GM12878 (cell line): ENCODE results near the gene SPOCK1. TPM values are rescaled to one million over a fixed set of nuclear protein-coding genes. Genes with fewer than 3 reads are reported as not detected.

Experiments
- ATAC-seq: fragments of 200-7000 bp; cut with Tn5 transposase; 3 replicates; pipeline ENCODE4 v1.9.1; 2020; ENCODE audit warnings: mild to moderate bottlenecking, moderate library complexity
- BruUV-seq: library from RNA; stranded (reverse); fragments of 400-500 nt; replicated peaks from 2 replicates; lab custom pipeline; 2021; lab: Mats Ljungman, UMichigan
- CTCF ChIA-PET: fragments of 300-600 bp; sonication (Branson Sonifier 250); formaldehyde crosslinking; extraction: SDS; loops from one replicate; lab custom pipeline; 2021; ENCODE audit warnings: inconsistent platforms; lab: Yijun Ruan, JAX
- POLR2A ChIA-PET: fragments of 350-600 bp; formaldehyde crosslinking; extraction: SDS; loops from one replicate; lab custom pipeline; 2021; ENCODE audit warnings: inconsistent platforms; lab: Charles Lee
- RAD21 ChIA-PET: fragments of 300-600 bp; sonication (Branson Sonifier 250); formaldehyde crosslinking; loops from one replicate; lab custom pipeline; 2023; ENCODE audit warnings: antibody characterized with exemption; ENCODE audit not compliant: unreplicated experiment; lab: Charles Lee
- SMC1A ChIA-PET: fragments of 300-600 bp; sonication (Branson Sonifier 250); formaldehyde crosslinking; loops from one replicate; lab custom pipeline; 2023; ENCODE audit not compliant: unreplicated experiment, uncharacterized antibody; lab: Charles Lee
- DNase-seq: peaks from one replicate; pipeline ENCODE4 v3.0.0-alpha.2; 2011; ENCODE audit warnings: low read depth, low spot score
- FAIRE-seq: peaks from 3 replicates; lab custom pipeline; 2011; peaks lifted over from hg19 to GRCh38; lab: Jason Lieb, UNC
- H2AFZ ChIP-seq: 2 replicates; pipeline ENCODE4 v1.6.0; 2011; ENCODE audit warnings: low read depth, low read length, control low read depth; ENCODE audit not compliant: control insufficient read depth
- H3K27ac ChIP-seq: 2 replicates; pipeline ENCODE4 v1.5.1; 2011; ENCODE audit warnings: control low read depth; ENCODE audit not compliant: control insufficient read depth, insufficient read depth
- H3K27me3 ChIP-seq, 2 experiments: replicated peaks in 1 of 2; 2 replicates each; pipeline versions ENCODE4 v1.6.0 to v1.6.1; 2011; ENCODE audit warnings: low read length in 1 of 2; ENCODE audit not compliant: control insufficient read depth in 2 of 2, insufficient read depth in 2 of 2
- H3K36me3 ChIP-seq, 2 experiments: 2 replicates each; pipeline ENCODE4 v1.5.1; 2011; ENCODE audit warnings: low read length in 1 of 2; ENCODE audit not compliant: control insufficient read depth in 2 of 2, insufficient read depth in 2 of 2
- H3K4me1 ChIP-seq: 2 replicates; pipeline ENCODE4 v1.6.1; 2011; ENCODE audit warnings: mild to moderate bottlenecking, low read length, moderate library complexity, mixed read lengths; ENCODE audit not compliant: control insufficient read depth, insufficient read depth
- H3K4me2 ChIP-seq: 2 replicates; pipeline ENCODE4 v1.6.0; 2011; ENCODE audit warnings: control low read depth; ENCODE audit not compliant: control insufficient read depth, insufficient read depth
- H3K4me3 ChIP-seq: fragments of 200-600 bp; sonication (generic); 2 replicates; pipeline ENCODE4 v1.5.1; 2016
- H3K79me2 ChIP-seq: 2 replicates; pipeline ENCODE4 v1.6.0; 2011; ENCODE audit warnings: low read length; ENCODE audit not compliant: control insufficient read depth, insufficient read depth
- H3K9ac ChIP-seq: 2 replicates; pipeline ENCODE4 v1.8.0; 2011; ENCODE audit warnings: low read length, control low read depth, mixed read lengths; ENCODE audit not compliant: control insufficient read depth, insufficient read depth
- H3K9me3 ChIP-seq: replicated peaks from 3 replicates; pipeline ENCODE4 v1.5.1; 2011; ENCODE audit warnings: mild to moderate bottlenecking, low read length; ENCODE audit not compliant: control insufficient read depth, insufficient read depth
- H4K20me1 ChIP-seq: 2 replicates; pipeline ENCODE4 v1.6.0; 2011; ENCODE audit not compliant: control insufficient read depth, insufficient read depth
- ATF7 ChIP-seq: fragments of 450-650 bp; IDR thresholded peaks from 2 replicates; pipeline ENCODE4 v1.6.1; 2016; ENCODE audit warnings: low read depth, mild to moderate bottlenecking
- CHD1 ChIP-seq: IDR thresholded peaks from 2 replicates; pipeline ENCODE4 v1.6.1; 2012; ENCODE audit warnings: low read depth, low read length, improper control_type of control experiment
- ETV6 ChIP-seq, 2 experiments: fragments of 450-650 bp in 1 of 2; IDR thresholded peaks in 1 of 2; conservative IDR thresholded peaks in 1 of 2; 2 replicates each; pipeline ENCODE4 v1.6.1; 2014; ENCODE audit warnings: antibody characterized with exemption in 1 of 2, borderline replicate concordance in 1 of 2, low read depth in 1 of 2, mild to moderate bottlenecking in 1 of 2, moderate library complexity in 1 of 2
- FOS ChIP-seq: IDR thresholded peaks from 3 replicates; pipeline ENCODE4 v1.6.1; 2011; ENCODE audit warnings: borderline replicate concordance; ENCODE audit not compliant: insufficient read length; ENCODE audit errors: extremely low read depth
- IKZF2 ChIP-seq, 2 experiments: fragments of 450-650 bp; IDR thresholded peaks; 2 replicates each; pipeline ENCODE4 v1.6.1; 2017; ENCODE audit warnings: mild to moderate bottlenecking in 2 of 2, moderate library complexity in 2 of 2
- JUND ChIP-seq: IDR thresholded peaks from 2 replicates; pipeline ENCODE4 v1.6.1; 2012; ENCODE audit warnings: low read depth, mild to moderate bottlenecking, low read length, improper control_type of control experiment, moderate library complexity
- MXI1 ChIP-seq: fragments of 150-350 bp; IDR thresholded peaks from 2 replicates; pipeline ENCODE4 v1.6.1; 2011; ENCODE audit warnings: low read depth, mild to moderate bottlenecking, inconsistent platforms, low read length, improper control_type of control experiment
- NFIC ChIP-seq: IDR thresholded peaks from 2 replicates; pipeline ENCODE4 v1.6.1; 2012; ENCODE audit warnings: low read depth, mild to moderate bottlenecking, inconsistent platforms, low read length, moderate library complexity
- NFXL1 ChIP-seq: fragments of 450-650 bp; IDR thresholded peaks from 2 replicates; pipeline ENCODE4 v1.6.1; 2017; ENCODE audit warnings: antibody characterized with exemption, mild to moderate bottlenecking, borderline replicate concordance
- PAX5 ChIP-seq: IDR thresholded peaks from 2 replicates; pipeline ENCODE4 v1.6.1; 2011; ENCODE audit warnings: low read depth, low read length, borderline replicate concordance
- RB1 ChIP-seq: fragments of 450-650 bp; formaldehyde crosslinking; IDR thresholded peaks from 2 replicates; pipeline ENCODE4 v1.6.1; 2017; ENCODE audit warnings: mild to moderate bottlenecking, borderline replicate concordance
- STAT3 ChIP-seq: IDR thresholded peaks from 2 replicates; pipeline ENCODE4 v1.6.1; 2011; ENCODE audit warnings: low read depth, low read length, improper control_type of control experiment
- TAF1 ChIP-seq: IDR thresholded peaks from 2 replicates; pipeline ENCODE4 v1.6.1; 2011; ENCODE audit warnings: mild to moderate bottlenecking, low read depth, low read length, borderline replicate concordance
- TBL1XR1 ChIP-seq: IDR thresholded peaks from 2 replicates; pipeline ENCODE4 v1.6.1; 2012; ENCODE audit warnings: low read depth, low read length, improper control_type of control experiment
- YBX1 ChIP-seq: fragments of 450-650 bp; IDR thresholded peaks from 2 replicates; pipeline ENCODE4 v1.6.1; 2016; ENCODE audit warnings: antibody characterized with exemption
- ZBED1 ChIP-seq: IDR thresholded peaks from 2 replicates; pipeline ENCODE4 v1.6.1; 2016; ENCODE audit warnings: borderline replicate concordance
- ZZZ3 ChIP-seq: IDR thresholded peaks from 2 replicates; pipeline ENCODE4 v1.6.1; 2011; ENCODE audit warnings: low read depth; ENCODE audit not compliant: control insufficient read depth, insufficient read length
- WGBS: methylation state at CpG from one replicate; pipeline ENCODE4 v1.1.6; 2016; ENCODE audit warnings: low lambda C conversion rate; ENCODE audit not compliant: insufficient replicate concordance, insufficient coverage; ENCODE audit errors: missing lambda C conversion rate; 5-methylcytosine and 5-hydroxymethylcytosine counted together
- in situ Hi-C: fragments of 300-500 bp; cut with MboI; formaldehyde crosslinking; loops from 9 replicates; pipeline ENCODE4 v1.14.3; 2018; ENCODE audit warnings: mixed read lengths
- intact Hi-C: fragments of 100-400 bp; cut with micrococcal nuclease; formaldehyde crosslinking; loops from one replicate; pipeline ENCODE4 v1.14.2; 2022; ENCODE audit not compliant: unreplicated experiment
- polyA plus RNA-seq, 11 experiments: library from polyadenylated mRNA; depleted of rRNA in 4 of 11; unstranded in 6 of 11; stranded (reverse) in 5 of 11; fragments of >200 nt; fragmentation: Nextera tagmentation in 4 of 11; fragmentation: Illumina TruSeq in 1 of 11; extraction: Ambion mirVana in 4 of 11; extraction: Trizol in 1 of 11; gene quantifications; 1 replicate in 1 of 11; 2 replicates in 10 of 11; pipeline versions ENCODE4 v1.2.1 to v1.2.3, GENCODE V29; 2011 to 2016; ENCODE audit warnings: inconsistent platforms in 2 of 11, missing spikeins in 2 of 11, low read depth in 1 of 11
- total RNA-seq, 4 experiments: library from RNA; depleted of rRNA in 3 of 4; stranded (reverse); fragments of >200 nt in 3 of 4; fragmentation: Illumina TruSeq in 1 of 4; extraction: Trizol in 1 of 4; gene quantifications; 2 replicates each; pipeline versions ENCODE4 v1.2.1 to v1.2.3, GENCODE V29; 2013 to 2021
- TF ChIP-seq, protein P1 (sequence below): fragments of 450-650 bp; IDR thresholded peaks from 2 replicates; pipeline ENCODE4 v1.6.1; 2017; ENCODE audit warnings: antibody characterized with exemption, mild to moderate bottlenecking, moderate library complexity
- TF ChIP-seq, protein P2 (sequence below): fragments of 150-350 bp; IDR thresholded peaks from 2 replicates; pipeline ENCODE4 v1.6.1; 2016; ENCODE audit warnings: low read depth, low read length

The SPOCK1 gene
- total and polyA plus RNA-seq, 10 of the 15 experiments (the other 5 are each of a cell fraction or from before 2014, with no cell fraction given): 0.06 to 0.68 (median 0.25) TPM; not detected in 3

DNA sequence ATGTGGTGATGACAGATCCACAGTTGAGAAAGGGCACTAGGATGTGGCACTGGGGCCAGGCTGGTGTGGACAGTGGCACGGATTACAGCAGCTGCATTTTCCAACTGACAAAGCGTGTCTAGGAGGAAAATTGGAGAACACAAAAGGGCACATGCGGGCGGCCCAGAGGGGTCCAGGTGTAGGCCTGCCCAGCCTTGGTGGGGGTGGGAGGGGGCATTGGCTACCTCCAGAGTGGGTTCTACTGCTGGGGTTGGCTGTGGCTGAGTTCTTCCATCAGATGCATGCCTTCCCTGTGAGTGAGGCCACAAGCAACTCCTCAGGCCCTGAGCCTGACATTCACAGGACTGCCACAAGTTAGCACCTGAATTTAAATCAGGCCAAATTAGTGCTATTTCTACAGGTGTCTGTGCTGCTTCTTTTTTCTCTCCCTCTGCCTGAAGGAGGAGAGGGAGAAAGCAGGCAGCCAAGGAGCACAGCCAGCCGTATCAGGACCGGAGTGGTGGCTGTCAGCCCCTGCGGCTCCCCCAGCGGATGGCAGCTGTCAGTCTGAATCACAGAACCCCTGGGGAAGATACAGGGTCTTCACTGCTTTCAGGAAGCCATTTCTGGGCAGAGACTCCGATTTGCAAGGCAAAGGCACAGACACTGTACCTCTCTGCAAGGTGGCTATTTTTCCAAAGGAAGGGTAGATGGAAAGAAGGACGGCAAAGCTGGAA, 464.2 kb downstream of the SPOCK1 start:
- ChIA-PET SMC1A (no interaction called here), CTCF (no interaction called here), RAD21 (no interaction called here), POLR2A (no interaction called here)
- in situ Hi-C loops (no loop called here), intact Hi-C loops (no loop called here)
- Histone ChIP-seq H3K4me2 (no peak overlapping the region), H3K9me3 (no peaks in the 10 kb centered on the region), H3K27ac (no peak overlapping the region), H3K36me3 (no peaks in the 10 kb centered on the region), H2AFZ (no peak overlapping the region), H3K9ac (no peak overlapping the region), H4K20me1 (no peaks in the 10 kb centered on the region), H3K27me3 (no peaks in the 10 kb centered on the region; a peak in 1 of 4 replicates), H3K4me1 (no peaks in the 10 kb centered on the region), H3K79me2 (no peaks in the 10 kb centered on the region), H3K4me3 (no peak overlapping the region)
- 38% methylated on average over 10 of the region's 10 CpGs for WGBS
- FAIRE-seq (no peak), ATAC-seq (no peak), DNase-seq (no peak)
- no TSS peak for BruUV-seq
- no peak for TF ChIP-seq PAX5
- TF ChIP-seq, protein P1, sequence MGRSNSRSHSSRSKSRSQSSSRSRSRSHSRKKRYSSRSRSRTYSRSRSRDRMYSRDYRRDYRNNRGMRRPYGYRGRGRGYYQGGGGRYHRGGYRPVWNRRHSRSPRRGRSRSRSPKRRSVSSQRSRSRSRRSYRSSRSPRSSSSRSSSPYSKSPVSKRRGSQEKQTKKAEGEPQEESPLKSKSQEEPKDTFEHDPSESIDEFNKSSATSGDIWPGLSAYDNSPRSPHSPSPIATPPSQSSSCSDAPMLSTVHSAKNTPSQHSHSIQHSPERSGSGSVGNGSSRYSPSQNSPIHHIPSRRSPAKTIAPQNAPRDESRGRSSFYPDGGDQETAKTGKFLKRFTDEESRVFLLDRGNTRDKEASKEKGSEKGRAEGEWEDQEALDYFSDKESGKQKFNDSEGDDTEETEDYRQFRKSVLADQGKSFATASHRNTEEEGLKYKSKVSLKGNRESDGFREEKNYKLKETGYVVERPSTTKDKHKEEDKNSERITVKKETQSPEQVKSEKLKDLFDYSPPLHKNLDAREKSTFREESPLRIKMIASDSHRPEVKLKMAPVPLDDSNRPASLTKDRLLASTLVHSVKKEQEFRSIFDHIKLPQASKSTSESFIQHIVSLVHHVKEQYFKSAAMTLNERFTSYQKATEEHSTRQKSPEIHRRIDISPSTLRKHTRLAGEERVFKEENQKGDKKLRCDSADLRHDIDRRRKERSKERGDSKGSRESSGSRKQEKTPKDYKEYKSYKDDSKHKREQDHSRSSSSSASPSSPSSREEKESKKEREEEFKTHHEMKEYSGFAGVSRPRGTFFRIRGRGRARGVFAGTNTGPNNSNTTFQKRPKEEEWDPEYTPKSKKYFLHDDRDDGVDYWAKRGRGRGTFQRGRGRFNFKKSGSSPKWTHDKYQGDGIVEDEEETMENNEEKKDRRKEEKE: no peak
- TF ChIP-seq IKZF2 (IDR thresholded peaks at IDR 0.05): no peak
- TF ChIP-seq ZZZ3: no peak
- no peak for TF ChIP-seq RB1
- no peak for TF ChIP-seq TBL1XR1
- no peak for TF ChIP-seq TAF1
- TF ChIP-seq STAT3: no peak
- TF ChIP-seq ZBED1: no peak
- TF ChIP-seq NFXL1: no peak
- no peak for TF ChIP-seq MXI1
- no peak for TF ChIP-seq YBX1
- TF ChIP-seq JUND: no peak
- TF ChIP-seq, protein P2, sequence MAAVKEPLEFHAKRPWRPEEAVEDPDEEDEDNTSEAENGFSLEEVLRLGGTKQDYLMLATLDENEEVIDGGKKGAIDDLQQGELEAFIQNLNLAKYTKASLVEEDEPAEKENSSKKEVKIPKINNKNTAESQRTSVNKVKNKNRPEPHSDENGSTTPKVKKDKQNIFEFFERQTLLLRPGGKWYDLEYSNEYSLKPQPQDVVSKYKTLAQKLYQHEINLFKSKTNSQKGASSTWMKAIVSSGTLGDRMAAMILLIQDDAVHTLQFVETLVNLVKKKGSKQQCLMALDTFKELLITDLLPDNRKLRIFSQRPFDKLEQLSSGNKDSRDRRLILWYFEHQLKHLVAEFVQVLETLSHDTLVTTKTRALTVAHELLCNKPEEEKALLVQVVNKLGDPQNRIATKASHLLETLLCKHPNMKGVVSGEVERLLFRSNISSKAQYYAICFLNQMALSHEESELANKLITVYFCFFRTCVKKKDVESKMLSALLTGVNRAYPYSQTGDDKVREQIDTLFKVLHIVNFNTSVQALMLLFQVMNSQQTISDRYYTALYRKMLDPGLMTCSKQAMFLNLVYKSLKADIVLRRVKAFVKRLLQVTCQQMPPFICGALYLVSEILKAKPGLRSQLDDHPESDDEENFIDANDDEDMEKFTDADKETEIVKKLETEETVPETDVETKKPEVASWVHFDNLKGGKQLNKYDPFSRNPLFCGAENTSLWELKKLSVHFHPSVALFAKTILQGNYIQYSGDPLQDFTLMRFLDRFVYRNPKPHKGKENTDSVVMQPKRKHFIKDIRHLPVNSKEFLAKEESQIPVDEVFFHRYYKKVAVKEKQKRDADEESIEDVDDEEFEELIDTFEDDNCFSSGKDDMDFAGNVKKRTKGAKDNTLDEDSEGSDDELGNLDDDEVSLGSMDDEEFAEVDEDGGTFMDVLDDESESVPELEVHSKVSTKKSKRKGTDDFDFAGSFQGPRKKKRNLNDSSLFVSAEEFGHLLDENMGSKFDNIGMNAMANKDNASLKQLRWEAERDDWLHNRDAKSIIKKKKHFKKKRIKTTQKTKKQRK: no peak
- no peak for TF ChIP-seq ETV6 (conservative IDR thresholded peaks at IDR 0.05 in 1 of 2, IDR thresholded peaks at IDR 0.05 in 1 of 2; ENCODE audit: borderline replicate concordance in 1 of 2, low read depth in 1 of 2)
- TF ChIP-seq NFIC: no peak
- TF ChIP-seq CHD1: no peak
- no peak for TF ChIP-seq ATF7
- no peak for TF ChIP-seq FOS
